IPS DF 6.9 (cell line): ENCODE data around the gene ACSBG1.
"Not testable (repeated sequence)": the region's sequence is repeated elsewhere in the genome, so short reads cannot be mapped to it uniquely, and the experiment has no call there.

Source experiments
- DNase-seq: peaks from one replicate; pipeline ENCODE4 v3.0.0-alpha.2; 2013; ENCODE audit warnings: low read depth, low spot score
- H3K27ac ChIP-seq: one replicate; pipeline ENCODE4 v1.5.1; 2013; ENCODE audit warnings: low read length, control low read depth
- H3K27me3 ChIP-seq: 2 replicates; pipeline ENCODE4 v1.6.1; 2013; ENCODE audit warnings: mild to moderate bottlenecking, low read length; ENCODE audit not compliant: control insufficient read depth, insufficient read depth
- H3K36me3 ChIP-seq: 2 replicates; pipeline ENCODE4 v1.6.1; 2013; ENCODE audit warnings: low read length; ENCODE audit not compliant: control insufficient read depth, insufficient read depth
- H3K4me1 ChIP-seq: 2 replicates; pipeline ENCODE4 v1.6.1; 2013; ENCODE audit warnings: low read length; ENCODE audit not compliant: control insufficient read depth, insufficient read depth
- H3K4me3 ChIP-seq: 2 replicates; pipeline ENCODE4 v1.5.1; 2013; ENCODE audit warnings: mild to moderate bottlenecking, low read length
- H3K9me3 ChIP-seq: 2 replicates; pipeline ENCODE4 v1.6.1; 2013; ENCODE audit warnings: low read length, inconsistent platforms; ENCODE audit not compliant: control insufficient read depth, insufficient read depth
- WGBS: extraction: QIAGEN DNeasy Blood & Tissue Kit; methylation state at CpG from one replicate; pipeline ENCODE4 v1.1.7; 2013; ENCODE audit warnings: mixed read lengths, missing lambda C conversion rate; ENCODE audit not compliant: insufficient read length, insufficient coverage; 5-methylcytosine and 5-hydroxymethylcytosine counted together

ACSBG1 gene

DNA sequence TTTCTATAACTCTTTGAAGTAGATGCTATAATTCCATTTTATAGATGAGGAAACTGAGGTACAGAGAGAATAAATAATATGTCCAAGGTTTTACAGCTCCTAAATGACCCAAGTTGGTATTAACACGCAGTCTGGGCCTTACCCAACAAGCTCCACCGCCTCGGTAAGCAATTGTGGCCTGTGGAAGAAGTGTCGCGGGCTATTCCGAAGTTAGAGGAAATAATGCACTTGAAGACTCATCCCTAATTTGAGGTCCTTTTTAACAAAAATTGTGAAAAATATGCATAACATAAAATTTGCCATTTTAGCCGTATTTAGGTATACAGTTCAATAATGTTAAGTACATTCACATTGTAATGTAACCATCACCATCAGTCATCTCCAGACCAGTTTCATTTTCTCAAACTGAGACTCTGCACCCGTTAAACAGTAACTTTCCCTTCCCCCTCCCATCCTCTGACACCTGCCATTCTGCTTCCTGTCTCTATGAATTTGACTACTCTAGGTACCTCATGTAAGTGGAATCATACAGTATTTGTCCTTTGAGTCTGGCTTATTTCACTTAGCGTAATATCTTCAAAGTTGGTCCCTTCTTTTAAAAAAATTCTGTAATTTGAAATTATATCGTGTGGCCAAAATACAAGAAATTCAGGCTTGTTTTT, 67.0 kb downstream of the ACSBG1 start:
- Histone ChIP-seq H3K4me1 (no peaks in the 10 kb centered on the region), H3K36me3 (0 out of 2 replicates have a peak, but pooled peaks cover 3% of the 10 kb centered on the region), H3K27me3 (no peaks in the 10 kb centered on the region), H3K9me3 (no peaks in the 10 kb centered on the region), H3K27ac (no peak overlapping the region), H3K4me3 (no peak overlapping the region)
- no CpG with 5 or more reads among the region's 10 CpGs for WGBS
- DNase-seq, result no peak

DNA sequence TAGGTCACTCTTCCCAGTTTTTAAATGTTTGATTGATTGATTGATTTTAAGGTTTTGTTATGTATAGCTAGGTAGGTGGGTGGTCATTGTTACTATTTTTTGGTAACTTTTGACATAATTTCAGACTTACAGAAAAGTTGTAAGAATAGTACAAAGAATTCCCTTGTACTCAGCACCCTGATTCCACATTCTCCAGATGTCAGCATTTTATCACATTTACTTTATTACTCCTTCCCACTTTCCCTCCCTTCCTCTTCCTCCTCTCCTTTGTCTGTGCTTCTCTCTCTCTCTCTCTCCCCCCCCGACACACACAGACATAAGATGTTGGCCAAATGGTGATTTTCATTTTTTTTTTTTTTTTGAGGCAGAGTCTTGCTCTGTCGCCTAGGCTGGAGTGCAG, 70.4 kb downstream of the ACSBG1 start:
- H3K27me3 ChIP-seq, result no peaks in the 10 kb centered on the region
- no peak overlapping the region for H3K4me3 ChIP-seq
- no peak for DNase-seq
- peaks cover 4% of the 10 kb centered on the region; the same call in 1 of the 2 replicates for H3K36me3 ChIP-seq
- H3K9me3 ChIP-seq, result no peaks in the 10 kb centered on the region
- WGBS, result no CpG with 5 or more reads among the region's 2 CpGs
- no peak overlapping the region for H3K27ac ChIP-seq
- no peaks in the 10 kb centered on the region for H3K4me1 ChIP-seq

DNA sequence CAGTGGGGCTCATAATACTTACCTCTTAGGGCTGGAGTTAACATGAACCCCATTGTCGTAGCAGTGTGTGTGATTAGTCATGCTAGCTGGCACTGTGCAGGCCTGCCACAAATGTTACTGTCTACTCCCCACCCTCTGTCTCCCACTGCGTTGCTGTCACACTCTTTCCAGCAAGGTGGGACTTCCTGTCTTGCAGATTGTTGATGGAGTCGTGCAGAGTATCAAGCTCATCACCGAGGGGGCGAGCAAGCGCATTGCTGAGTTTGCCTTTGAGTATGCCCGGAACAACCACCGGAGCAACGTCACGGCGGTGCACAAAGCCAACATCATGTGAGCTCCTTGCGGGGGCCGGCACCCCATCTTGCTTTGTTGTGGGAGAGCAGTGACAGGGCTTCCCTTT, 72.3 kb downstream of the ACSBG1 start:
- Histone ChIP-seq H3K9me3 (no peaks in the 10 kb centered on the region), H3K27ac (no peak overlapping the region), H3K36me3 (peaks cover 4% of the 10 kb centered on the region; the same call in 1 of the 2 replicates), H3K4me1 (no peaks in the 10 kb centered on the region), H3K27me3 (no peaks in the 10 kb centered on the region), H3K4me3 (no peak overlapping the region)
- WGBS, result no CpG with 5 or more reads among the region's 13 CpGs
- DNase-seq, result no peak

DNA sequence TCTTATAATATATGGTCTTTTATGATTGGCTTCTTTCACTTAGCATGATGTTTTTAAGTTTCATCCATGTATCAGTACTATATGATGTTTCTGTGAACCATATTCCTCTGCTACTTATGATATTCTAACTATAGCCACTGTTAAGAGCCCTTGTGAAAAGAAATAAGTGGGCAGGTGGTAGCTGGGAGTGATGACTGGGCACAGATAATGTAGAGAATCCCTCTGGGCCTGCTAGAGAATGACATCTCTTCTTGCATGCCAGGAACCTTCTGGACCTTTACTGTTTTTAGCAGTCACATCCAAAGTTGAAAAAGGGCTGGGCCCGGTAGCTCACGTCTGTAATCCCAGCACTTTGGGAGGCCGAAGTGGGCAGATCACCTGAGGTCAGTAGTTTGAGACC, 75.0 kb downstream of the ACSBG1 start:
- H3K27me3 ChIP-seq, result no peaks in the 10 kb centered on the region
- DNase-seq, result no peak
- no peak overlapping the region for H3K4me3 ChIP-seq
- H3K27ac ChIP-seq, result no peak overlapping the region
- WGBS, result no CpG with 5 or more reads among the region's 3 CpGs
- H3K9me3 ChIP-seq, result no peaks in the 10 kb centered on the region
- H3K36me3 ChIP-seq, result peaks cover 4% of the 10 kb centered on the region; the same call in 1 of the 2 replicates
- no peaks in the 10 kb centered on the region for H3K4me1 ChIP-seq

DNA sequence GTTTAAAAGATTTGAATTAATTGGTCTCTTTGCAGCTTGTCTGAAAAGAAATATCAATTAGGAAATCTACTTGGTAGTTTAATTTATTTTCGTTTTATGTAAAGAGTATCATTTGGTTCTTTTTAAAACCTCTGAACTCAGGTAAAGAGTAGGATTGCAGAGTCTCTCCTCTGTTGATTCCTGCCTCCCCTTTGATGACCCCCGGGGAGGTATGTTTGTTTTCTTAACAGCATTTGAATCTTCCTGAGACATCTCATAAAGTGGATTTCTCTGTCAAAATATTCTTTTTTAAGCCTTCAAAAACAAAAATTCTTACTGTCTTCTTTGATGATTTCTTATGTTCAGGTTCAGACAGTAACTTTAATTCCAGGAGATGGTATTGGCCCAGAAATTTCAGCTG, 77.2 kb downstream of the ACSBG1 start:
- Histone ChIP-seq H3K4me3 (no peak overlapping the region), H3K36me3 (peaks cover 4% of the 10 kb centered on the region; the same call in 1 of the 2 replicates), H3K27ac (no peak overlapping the region), H3K9me3 (no peaks in the 10 kb centered on the region), H3K4me1 (no peaks in the 10 kb centered on the region), H3K27me3 (no peaks in the 10 kb centered on the region)
- DNase-seq, result no peak
- WGBS, result no CpG with 5 or more reads among the region's 2 CpGs

DNA sequence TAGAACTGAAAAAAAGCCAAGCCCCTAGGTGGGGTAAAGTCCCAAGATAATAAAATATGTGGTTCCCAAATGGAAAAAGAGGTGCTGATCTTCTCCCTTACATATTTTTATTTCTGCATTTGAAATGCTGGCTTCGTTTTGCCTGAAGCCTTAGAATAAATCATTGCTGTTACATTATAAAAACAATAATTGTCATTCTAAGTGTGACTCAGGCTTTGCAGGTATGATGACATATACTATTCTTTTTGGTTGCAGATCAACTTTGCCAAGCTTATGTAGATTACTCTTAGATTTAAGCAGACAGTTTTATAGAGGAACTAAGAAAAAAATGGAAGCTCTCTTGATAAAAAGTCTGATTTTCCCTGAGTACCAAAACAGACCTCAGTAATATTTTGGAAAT, 77.7 kb downstream of the ACSBG1 start:
- DNase-seq, result no peak
- no peaks in the 10 kb centered on the region for H3K27me3 ChIP-seq
- no CpG with 5 or more reads among the region's 1 CpG for WGBS
- H3K9me3 ChIP-seq, result no peaks in the 10 kb centered on the region
- H3K27ac ChIP-seq, result no peak overlapping the region
- no peak overlapping the region for H3K4me3 ChIP-seq
- no peaks in the 10 kb centered on the region for H3K36me3 ChIP-seq
- H3K4me1 ChIP-seq, result no peaks in the 10 kb centered on the region

DNA sequence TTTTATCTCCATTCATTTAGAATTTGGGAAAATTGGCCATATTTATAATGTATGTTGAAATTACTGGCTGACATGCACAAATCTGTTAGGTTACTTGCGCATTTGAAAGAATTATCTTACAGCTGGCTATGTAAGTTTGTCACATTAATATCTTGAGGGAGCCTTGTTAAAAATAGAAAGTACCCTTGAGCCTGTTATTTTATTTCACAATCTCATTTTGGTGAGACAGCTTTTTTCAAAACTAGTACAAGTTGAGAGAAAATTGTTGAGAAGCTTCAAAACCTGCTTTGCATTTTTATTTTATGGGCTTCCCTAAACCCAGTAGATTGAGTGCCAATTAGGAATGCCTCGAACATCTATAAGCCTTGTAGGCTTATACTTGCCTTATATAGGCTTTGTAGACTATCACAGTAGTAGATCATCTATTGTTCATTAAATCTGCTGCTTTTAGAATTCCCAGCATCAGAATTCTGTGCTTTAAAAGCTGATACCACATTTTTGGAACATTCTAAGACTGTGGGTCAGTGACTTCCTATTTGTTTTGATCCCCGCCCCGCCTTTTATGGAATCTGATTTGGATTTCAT, 78.9 kb downstream of the ACSBG1 start:
- Histone ChIP-seq H3K4me1 (no peaks in the 10 kb centered on the region), H3K36me3 (no peaks in the 10 kb centered on the region), H3K27me3 (no peaks in the 10 kb centered on the region), H3K27ac (no peak overlapping the region), H3K4me3 (no peak overlapping the region), H3K9me3 (no peaks in the 10 kb centered on the region)
- WGBS, result no CpG with 5 or more reads among the region's 4 CpGs
- no peak for DNase-seq

DNA sequence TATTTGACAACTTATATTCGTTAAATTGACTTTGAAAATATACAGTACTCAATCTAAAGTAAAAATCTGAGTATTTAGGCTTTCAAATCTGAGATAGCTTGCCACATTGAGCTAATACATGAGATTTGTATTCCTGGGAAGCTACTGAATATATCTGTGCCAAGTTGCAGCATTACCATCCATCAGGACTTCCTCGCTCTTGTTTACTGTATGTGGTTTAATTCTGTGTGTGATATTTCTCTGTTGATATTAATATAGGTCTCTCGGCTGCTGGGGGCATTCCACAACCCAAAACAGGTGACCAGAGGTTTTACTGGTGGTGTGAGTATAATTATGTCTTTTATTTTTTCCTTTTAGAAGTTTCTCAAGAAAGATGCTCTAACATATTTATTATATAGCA, 79.4 kb downstream of the ACSBG1 start:
- no peaks in the 10 kb centered on the region for H3K36me3 ChIP-seq
- no CpG with 5 or more reads among the region's 3 CpGs for WGBS

DNA sequence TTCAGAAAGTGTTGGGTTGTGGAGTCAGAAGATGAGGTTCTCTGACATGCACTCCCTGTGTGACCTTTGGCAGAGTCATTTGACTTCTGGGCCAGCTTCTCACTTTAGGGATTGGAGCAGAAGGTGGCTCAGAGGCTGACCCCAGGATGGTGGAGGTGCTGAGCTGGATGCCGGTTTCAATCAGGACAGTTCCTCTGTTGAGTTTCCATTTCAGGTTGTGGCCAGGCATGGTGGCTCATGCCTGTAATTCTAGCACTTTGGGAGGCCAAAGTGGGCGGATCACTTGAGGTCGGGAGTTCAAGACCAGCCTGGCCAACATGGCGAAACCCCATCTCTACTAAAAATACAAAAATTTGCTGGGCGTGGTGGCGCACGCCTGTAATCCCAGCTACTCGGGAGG, 83.3 kb downstream of the ACSBG1 start:
- not testable (repeated sequence) for H3K9me3 ChIP-seq, H3K4me1 ChIP-seq, H3K4me3 ChIP-seq, H3K36me3 ChIP-seq, H3K27me3 ChIP-seq, H3K27ac ChIP-seq, DNase-seq
- no CpG with 5 or more reads among the region's 8 CpGs for WGBS

More for the DNA sequence above, 79.4 kb downstream of the ACSBG1 start:
- Histone ChIP-seq H3K4me3 (no peak overlapping the region), H3K27me3 (no peaks in the 10 kb centered on the region), H3K27ac (no peak overlapping the region), H3K9me3 (no peaks in the 10 kb centered on the region), H3K4me1 (0 out of 2 replicates have a peak, but pooled peaks cover 2% of the 10 kb centered on the region)
- DNase-seq, result no peak

DNA sequence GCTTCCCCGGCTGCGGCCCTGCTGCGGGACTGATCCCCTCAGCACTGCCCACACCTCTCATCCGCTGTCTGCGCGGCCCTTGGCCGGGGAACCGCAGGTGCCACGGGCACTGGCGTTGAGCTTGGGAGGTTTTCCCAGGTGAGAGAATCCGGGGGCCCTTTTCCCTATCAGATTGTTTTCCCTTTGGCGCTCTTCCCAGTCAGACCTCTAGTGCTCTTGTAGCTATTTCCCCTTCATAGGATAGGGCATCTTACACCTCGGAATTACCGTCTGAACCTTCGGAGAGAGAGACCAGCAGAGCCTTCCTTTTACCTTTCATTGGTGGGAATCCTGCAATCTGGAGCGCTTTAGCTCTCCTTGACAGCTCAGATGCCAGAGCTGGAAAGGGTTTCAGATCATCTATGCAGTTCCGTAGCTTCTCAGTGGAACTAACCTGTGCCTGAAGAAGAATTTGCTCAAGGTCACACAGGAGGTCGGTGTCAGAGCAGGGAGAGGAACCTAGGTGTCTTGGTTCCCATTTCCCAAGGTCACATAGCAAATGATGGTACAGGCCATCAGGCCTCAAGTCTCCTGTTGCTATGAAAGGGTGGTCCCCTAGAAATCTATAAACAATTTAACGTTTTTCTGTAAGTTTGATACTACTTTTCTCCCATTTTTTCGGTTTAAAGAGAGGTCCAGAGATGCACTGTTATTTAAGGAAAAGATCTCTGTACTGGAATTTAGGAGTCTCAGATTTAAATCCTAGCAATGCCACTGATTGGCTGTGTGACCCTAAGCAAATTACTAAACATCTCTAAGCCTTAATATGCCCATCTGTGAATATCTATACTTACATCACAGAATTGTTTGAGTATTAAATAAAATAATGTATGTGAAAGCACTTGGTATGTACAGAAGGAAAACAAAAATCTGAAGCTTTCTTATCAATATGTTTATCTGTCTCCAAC, 84.3 kb downstream of the ACSBG1 start:
- no CpG with 5 or more reads among the region's 20 CpGs for WGBS
- no peaks in the 10 kb centered on the region for H3K9me3 ChIP-seq
- DNase-seq, result no peak
- peak overlapping the region; percentile 79 for H3K4me3 ChIP-seq
- no peak overlapping the region for H3K27ac ChIP-seq
- H3K4me1 ChIP-seq, result 0 out of 2 replicates have a peak, but pooled peaks cover 2% of the 10 kb centered on the region
- no peaks in the 10 kb centered on the region for H3K27me3 ChIP-seq
- no peaks in the 10 kb centered on the region for H3K36me3 ChIP-seq
